ENCODE results near the gene TPTE. TPM values are rescaled to one million over a fixed set of nuclear protein-coding genes. Genes with fewer than 3 reads are reported as not detected.

TPTE gene
- total and polyA plus RNA-seq, 9 of the 15 experiments (the other 6 are each of a cell fraction or from before 2014, with no cell fraction given): 0.59 to 4.4 (median 2.4) TPM

DNA sequence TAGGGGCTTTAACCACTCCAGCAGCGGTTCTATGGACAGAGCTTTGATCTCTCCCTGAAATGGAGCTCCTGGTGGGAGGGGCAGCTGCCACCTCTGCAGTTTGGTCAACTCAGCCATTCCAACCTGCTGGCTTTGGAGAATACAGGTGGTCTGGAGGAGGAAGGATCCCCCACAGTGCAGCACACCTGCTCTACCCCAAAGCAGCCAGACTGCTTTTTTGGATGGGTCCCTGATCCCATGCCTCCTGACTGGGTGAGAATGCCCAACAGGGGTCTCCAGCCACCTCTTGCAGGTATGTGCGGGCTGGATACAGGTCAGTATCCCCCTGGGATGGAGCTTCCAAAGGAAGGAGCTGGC is 53.9 kb downstream of the TPTE start:
- no peak for FAIRE-seq
- intact Hi-C loops (cut with micrococcal nuclease): no loop called here
- no peaks in the 10 kb centered on the region for H3K36me3 ChIP-seq (ENCODE audit: control insufficient read depth, insufficient read depth, low read length)
- H3K4me2 ChIP-seq (ENCODE audit: insufficient read depth, low read length): no peak overlapping the region
- no peaks in the 10 kb centered on the region for H3K9me1 ChIP-seq (ENCODE audit: control insufficient read depth, insufficient read depth, low read length)
- H3K4me3 ChIP-seq: no peak overlapping the region
- 11% methylated on average over 2 of the region's 2 CpGs for WGBS (ENCODE audit: insufficient coverage, low coverage, missing lambda C conversion rate)
- no peaks in the 10 kb centered on the region for H3K4me1 ChIP-seq (replicated peaks in 1 of 2; ENCODE audit: control insufficient read depth in 2 of 2, insufficient read depth in 2 of 2, low read length in 2 of 2)
- H3K79me2 ChIP-seq (ENCODE audit: control insufficient read depth, insufficient read depth, low read length): no peaks in the 10 kb centered on the region
- no peaks in the 10 kb centered on the region for H3K9me3 ChIP-seq (replicated peaks; ENCODE audit: control insufficient read depth, insufficient read depth, low read depth, low read length)
- no peaks in the 10 kb centered on the region for H4K20me1 ChIP-seq (replicated peaks; ENCODE audit: control insufficient read depth, insufficient read depth, low read length)
- no TSS peak for BruUV-seq (replicated peaks)
- no peaks in the 10 kb centered on the region for H3K27me3 ChIP-seq (ENCODE audit: control insufficient read depth in 2 of 2, insufficient read depth in 2 of 2, low read length in 2 of 2)
- H3K27ac ChIP-seq (ENCODE audit: extremely low read depth, low read depth, low read length): no peak overlapping the region
- in situ Hi-C loops (cut with MboI): loop anchor here (25.0 kb wide), 1 partner anchor 763 kb away; no protein-coding TSS in a partner anchor
- ATAC-seq: no peak
- CTCF ChIA-PET (ENCODE audit: low intra/inter-chr PET ratio): no interaction called here
- no peak overlapping the region for H2AFZ ChIP-seq (ENCODE audit: low read depth, low read length)
- no peak for DNase-seq (ENCODE audit: extremely low read depth in 1 of 4, low spot score in 3 of 4)
- POLR2A ChIA-PET: no interaction called here
- no peak overlapping the region for H3K9ac ChIP-seq (ENCODE audit: insufficient read depth in 1 of 2, low read depth in 2 of 2, low read length in 2 of 2)
- TF ChIP-seq, protein P1, sequence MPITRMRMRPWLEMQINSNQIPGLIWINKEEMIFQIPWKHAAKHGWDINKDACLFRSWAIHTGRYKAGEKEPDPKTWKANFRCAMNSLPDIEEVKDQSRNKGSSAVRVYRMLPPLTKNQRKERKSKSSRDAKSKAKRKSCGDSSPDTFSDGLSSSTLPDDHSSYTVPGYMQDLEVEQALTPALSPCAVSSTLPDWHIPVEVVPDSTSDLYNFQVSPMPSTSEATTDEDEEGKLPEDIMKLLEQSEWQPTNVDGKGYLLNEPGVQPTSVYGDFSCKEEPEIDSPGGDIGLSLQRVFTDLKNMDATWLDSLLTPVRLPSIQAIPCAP (CRISPR knock-in tag; IDR thresholded peaks at IDR 0.05; ENCODE audit: borderline replicate concordance): no peak
- TF ChIP-seq SMAD2 (IDR thresholded peaks at IDR 0.05; ENCODE audit: low read depth, low read length) (no peak), LARP7 (IDR thresholded peaks at IDR 0.05) (no peak), STAG1 (CRISPR knock-in tag; IDR thresholded peaks at IDR 0.05; ENCODE audit: borderline replicate concordance) (no peak), ARID1B (IDR thresholded peaks at IDR 0.05) (no peak), MYC (IDR thresholded peaks at IDR 0.05; ENCODE audit: low read depth, low read length) (no peak), MYC (CRISPR knock-in tag; IDR thresholded peaks at IDR 0.05; ENCODE audit: borderline replicate concordance, low read depth) (no peak), ATF7 (IDR thresholded peaks at IDR 0.05) (no peak), GATAD2A (IDR thresholded peaks at IDR 0.05) (no peak), ZZZ3 (IDR thresholded peaks at IDR 0.05) (no peak), GABPB2 (CRISPR knock-in tag; conservative IDR thresholded peaks at IDR 0.05) (no peak), ZNF551 (CRISPR knock-in tag; IDR thresholded peaks at IDR 0.05) (no peak), DDX20 (tag; IDR thresholded peaks at IDR 0.05; ENCODE audit: low read depth) (no peak), TOE1 (IDR thresholded peaks at IDR 0.05; ENCODE audit: borderline replicate concordance) (no peak), TOE1 (CRISPR knock-in tag; IDR thresholded peaks at IDR 0.05; ENCODE audit: borderline replicate concordance, low read depth) (no peak), ZNF140 (CRISPR knock-in tag; IDR thresholded peaks at IDR 0.05) (no peak), PHF21A (IDR thresholded peaks at IDR 0.05; ENCODE audit: borderline replicate concordance, low read depth) (no peak)
- TF ChIP-seq, protein P2, sequence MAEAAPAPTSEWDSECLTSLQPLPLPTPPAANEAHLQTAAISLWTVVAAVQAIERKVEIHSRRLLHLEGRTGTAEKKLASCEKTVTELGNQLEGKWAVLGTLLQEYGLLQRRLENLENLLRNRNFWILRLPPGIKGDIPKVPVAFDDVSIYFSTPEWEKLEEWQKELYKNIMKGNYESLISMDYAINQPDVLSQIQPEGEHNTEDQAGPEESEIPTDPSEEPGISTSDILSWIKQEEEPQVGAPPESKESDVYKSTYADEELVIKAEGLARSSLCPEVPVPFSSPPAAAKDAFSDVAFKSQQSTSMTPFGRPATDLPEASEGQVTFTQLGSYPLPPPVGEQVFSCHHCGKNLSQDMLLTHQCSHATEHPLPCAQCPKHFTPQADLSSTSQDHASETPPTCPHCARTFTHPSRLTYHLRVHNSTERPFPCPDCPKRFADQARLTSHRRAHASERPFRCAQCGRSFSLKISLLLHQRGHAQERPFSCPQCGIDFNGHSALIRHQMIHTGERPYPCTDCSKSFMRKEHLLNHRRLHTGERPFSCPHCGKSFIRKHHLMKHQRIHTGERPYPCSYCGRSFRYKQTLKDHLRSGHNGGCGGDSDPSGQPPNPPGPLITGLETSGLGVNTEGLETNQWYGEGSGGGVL (CRISPR knock-in tag; IDR thresholded peaks at IDR 0.05): no peak
- TF ChIP-seq, protein P3, sequence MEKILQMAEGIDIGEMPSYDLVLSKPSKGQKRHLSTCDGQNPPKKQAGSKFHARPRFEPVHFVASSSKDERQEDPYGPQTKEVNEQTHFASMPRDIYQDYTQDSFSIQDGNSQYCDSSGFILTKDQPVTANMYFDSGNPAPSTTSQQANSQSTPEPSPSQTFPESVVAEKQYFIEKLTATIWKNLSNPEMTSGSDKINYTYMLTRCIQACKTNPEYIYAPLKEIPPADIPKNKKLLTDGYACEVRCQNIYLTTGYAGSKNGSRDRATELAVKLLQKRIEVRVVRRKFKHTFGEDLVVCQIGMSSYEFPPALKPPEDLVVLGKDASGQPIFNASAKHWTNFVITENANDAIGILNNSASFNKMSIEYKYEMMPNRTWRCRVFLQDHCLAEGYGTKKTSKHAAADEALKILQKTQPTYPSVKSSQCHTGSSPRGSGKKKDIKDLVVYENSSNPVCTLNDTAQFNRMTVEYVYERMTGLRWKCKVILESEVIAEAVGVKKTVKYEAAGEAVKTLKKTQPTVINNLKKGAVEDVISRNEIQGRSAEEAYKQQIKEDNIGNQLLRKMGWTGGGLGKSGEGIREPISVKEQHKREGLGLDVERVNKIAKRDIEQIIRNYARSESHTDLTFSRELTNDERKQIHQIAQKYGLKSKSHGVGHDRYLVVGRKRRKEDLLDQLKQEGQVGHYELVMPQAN (IDR thresholded peaks at IDR 0.05; ENCODE audit: borderline replicate concordance): no peak

Measured in K562 (cell line).